Measurements from ENCODE around the gene ERCC5. TPM values are rescaled to one million over a fixed set of nuclear protein-coding genes. Genes with fewer than 3 reads are reported as not detected.

Gene ERCC5
- total RNA-seq, 4 donors from 2014 or later: 91.8 to 231 (median 113) TPM

- Histone ChIP-seq H3K4me3 (peak overlapping the region; percentile 87 to 97 (median 91)), H3K27ac (peak overlapping the region; percentile 93 to 100 (median 98)), H3K27me3 (no peaks in the 10 kb centered on the region), H3K9me3 (no peaks in the 10 kb centered on the region), H3K4me1 (peaks cover 0 to 11% (median 5%) of the 10 kb centered on the region in 4 donors), H3K36me3 (no peaks in the 10 kb centered on the region)
- DNase-seq: peak; percentile 59 to 76 (median 62)
- TF ChIP-seq POLR2A (IDR thresholded peaks at IDR 0.05): no peak
- TF ChIP-seq, protein P1, sequence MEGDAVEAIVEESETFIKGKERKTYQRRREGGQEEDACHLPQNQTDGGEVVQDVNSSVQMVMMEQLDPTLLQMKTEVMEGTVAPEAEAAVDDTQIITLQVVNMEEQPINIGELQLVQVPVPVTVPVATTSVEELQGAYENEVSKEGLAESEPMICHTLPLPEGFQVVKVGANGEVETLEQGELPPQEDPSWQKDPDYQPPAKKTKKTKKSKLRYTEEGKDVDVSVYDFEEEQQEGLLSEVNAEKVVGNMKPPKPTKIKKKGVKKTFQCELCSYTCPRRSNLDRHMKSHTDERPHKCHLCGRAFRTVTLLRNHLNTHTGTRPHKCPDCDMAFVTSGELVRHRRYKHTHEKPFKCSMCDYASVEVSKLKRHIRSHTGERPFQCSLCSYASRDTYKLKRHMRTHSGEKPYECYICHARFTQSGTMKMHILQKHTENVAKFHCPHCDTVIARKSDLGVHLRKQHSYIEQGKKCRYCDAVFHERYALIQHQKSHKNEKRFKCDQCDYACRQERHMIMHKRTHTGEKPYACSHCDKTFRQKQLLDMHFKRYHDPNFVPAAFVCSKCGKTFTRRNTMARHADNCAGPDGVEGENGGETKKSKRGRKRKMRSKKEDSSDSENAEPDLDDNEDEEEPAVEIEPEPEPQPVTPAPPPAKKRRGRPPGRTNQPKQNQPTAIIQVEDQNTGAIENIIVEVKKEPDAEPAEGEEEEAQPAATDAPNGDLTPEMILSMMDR (IDR thresholded peaks at IDR 0.05): peak in 2 of 6 experiments; percentile 14 to 17
These were observed 606 bp downstream of the ERCC5 start for GRCh38 chr13:102846261-102847015.

DNA sequence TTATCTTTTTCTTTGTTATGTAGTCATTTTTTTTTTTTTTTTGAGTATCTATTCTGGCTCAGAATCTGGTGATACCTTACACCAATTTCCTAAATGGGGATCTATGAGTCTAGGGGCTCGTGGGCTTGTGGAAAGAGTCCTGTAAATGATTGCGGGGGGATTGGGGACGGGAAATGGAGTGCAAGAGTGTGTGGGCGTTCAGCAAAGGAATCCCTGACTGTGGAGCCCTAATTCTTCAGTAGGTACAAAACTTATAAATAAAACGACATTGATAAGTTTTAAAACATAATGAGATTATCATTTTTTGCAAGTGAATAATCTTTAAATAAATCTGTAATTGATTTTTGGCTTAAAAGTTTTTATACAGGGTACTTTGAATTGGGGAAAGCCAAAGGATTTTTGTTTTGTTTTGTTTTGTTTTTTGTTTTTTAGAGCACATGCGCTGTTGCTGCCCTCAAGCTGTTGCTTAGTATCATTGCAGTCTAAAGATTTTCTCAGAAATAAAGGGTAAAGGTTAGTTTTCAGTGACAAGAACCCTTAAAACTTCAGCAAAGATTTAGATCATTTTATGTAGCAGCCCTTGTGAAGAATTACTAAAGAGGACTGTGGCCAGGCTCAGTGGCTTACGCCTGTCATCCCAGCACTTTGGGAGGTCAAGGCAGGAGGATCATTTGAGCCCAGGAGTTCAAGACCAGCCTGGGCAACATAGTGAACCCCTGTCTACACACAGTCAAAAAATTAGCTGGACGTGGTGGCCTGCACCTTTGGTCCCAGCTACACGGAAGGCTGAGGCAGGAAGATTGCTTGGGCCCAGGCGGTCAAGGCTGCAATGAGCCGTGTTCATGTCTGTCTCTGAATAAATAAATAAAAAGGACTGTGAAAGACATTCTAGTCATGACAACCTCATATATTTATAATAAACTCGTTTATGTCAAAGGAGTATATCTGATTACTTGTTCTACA lies 1.7 kb downstream of the ERCC5 start:
- Histone ChIP-seq H3K9me3 (no peaks in the 10 kb centered on the region), H3K4me3 (peak overlapping the region; percentile 87 to 97 (median 91)), H3K36me3 (peaks cover 0 to 3% (median 0%) of the 10 kb centered on the region in 3 donors), H3K27me3 (no peaks in the 10 kb centered on the region), H3K4me1 (peaks cover 0 to 11% (median 5%) of the 10 kb centered on the region in 4 donors), H3K27ac (peak overlapping the region; percentile 22 to 99 (median 96))
- no peak for DNase-seq
- no peak for TF ChIP-seq POLR2A (IDR thresholded peaks at IDR 0.05)
- TF ChIP-seq, protein P1 (IDR thresholded peaks at IDR 0.05): peak; percentile 36 to 83 (median 72)

- DNase-seq: no peak
- H3K4me3 ChIP-seq: no peak overlapping the region
- no peak overlapping the region for H3K27ac ChIP-seq
- no peaks in the 10 kb centered on the region for H3K9me3 ChIP-seq
- TF ChIP-seq POLR2A (IDR thresholded peaks at IDR 0.05): no peak
- TF ChIP-seq, protein P1 (IDR thresholded peaks at IDR 0.05): no peak
- peaks cover 0 to 11% (median 5%) of the 10 kb centered on the region in 4 donors for H3K4me1 ChIP-seq
- no peaks in the 10 kb centered on the region for H3K27me3 ChIP-seq
- H3K36me3 ChIP-seq: peaks cover 0 to 16% (median 0%) of the 10 kb centered on the region in 3 donors
These were observed 3.1 kb downstream of the ERCC5 start for GRCh38 chr13:102848956-102849355.

GRCh38 chr13:102852556-102852955 lies 6.7 kb downstream of the ERCC5 start:
- Histone ChIP-seq H3K36me3 (peaks cover 0 to 51% (median 0%) of the 10 kb centered on the region in 3 donors), H3K27me3 (no peaks in the 10 kb centered on the region), H3K9me3 (no peaks in the 10 kb centered on the region), H3K27ac (no peak overlapping the region), H3K4me1 (peaks cover 0 to 6% (median 4%) of the 10 kb centered on the region in 4 donors), H3K4me3 (no peak overlapping the region)
- no peak for DNase-seq
- TF ChIP-seq, protein P1 (IDR thresholded peaks at IDR 0.05): no peak
- no peak for TF ChIP-seq POLR2A (IDR thresholded peaks at IDR 0.05)

DNA sequence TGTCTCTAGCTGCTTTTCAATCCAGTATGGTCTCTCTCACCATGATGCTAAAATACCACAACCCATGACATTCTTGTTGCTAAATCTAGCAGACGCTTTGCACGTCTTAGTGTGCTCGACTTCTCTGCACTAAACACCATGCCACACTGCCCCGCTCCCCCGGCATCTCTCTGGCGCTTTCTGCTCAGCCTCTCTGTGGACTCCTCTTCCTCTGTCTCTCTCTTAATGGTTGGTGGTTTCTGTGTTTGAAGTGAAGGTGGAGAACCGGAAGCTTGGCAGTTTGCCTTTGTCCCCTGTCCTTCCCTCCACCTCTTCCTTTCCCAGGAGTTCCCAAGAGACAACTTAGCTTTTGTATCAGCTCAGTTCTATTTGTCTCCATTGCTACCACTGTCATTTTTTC lies 8.8 kb downstream of the ERCC5 start:
- peaks cover 0 to 72% (median 0%) of the 10 kb centered on the region in 3 donors for H3K36me3 ChIP-seq
- H3K4me3 ChIP-seq: no peak overlapping the region
- no peaks in the 10 kb centered on the region for H3K4me1 ChIP-seq
- TF ChIP-seq POLR2A (IDR thresholded peaks at IDR 0.05): no peak
- TF ChIP-seq, protein P1 (IDR thresholded peaks at IDR 0.05): no peak
- no peaks in the 10 kb centered on the region for H3K9me3 ChIP-seq
- H3K27ac ChIP-seq: no peak overlapping the region
- no peak for DNase-seq
- no peaks in the 10 kb centered on the region for H3K27me3 ChIP-seq
